SIG-M5 treated with dmso at 0.1 percent for 504 hours (cell line): ENCODE data around the gene FASN.

Source experiments
- DNase-seq: peaks from one replicate; lab custom pipeline; 2025; ENCODE audit not compliant: unreplicated experiment; lab: John Stamatoyannopoulos, UW

The FASN gene

GRCh38 chr17:82118168-82118814, 20.3 kb upstream of the FASN start:
- no peak for DNase-seq

GRCh38 chr17:82117139-82118090, 19.4 kb upstream of the FASN start:
- no peak for DNase-seq

- DNase-seq = no peak
These were observed 18.2 kb upstream of the FASN start for GRCh38 chr17:82116246-82116645.

- no peak for DNase-seq
These were observed 16.8 kb upstream of the FASN start for GRCh38 chr17:82114872-82115271.

GRCh38 chr17:82114447-82114846, 16.4 kb upstream of the FASN start:
- DNase-seq = no peak

- DNase-seq = no peak
These were observed 15.9 kb upstream of the FASN start for GRCh38 chr17:82113941-82114340.

- no peak for DNase-seq
These were observed 15.4 kb upstream of the FASN start for GRCh38 chr17:82113422-82113821.

GRCh38 chr17:82112914-82113311, 14.9 kb upstream of the FASN start:
- DNase-seq = no peak

GRCh38 chr17:82112181-82112913, 14.3 kb upstream of the FASN start:
- DNase-seq = no peak

- DNase-seq = peak; percentile 21
These were observed 12.3 kb upstream of the FASN start for GRCh38 chr17:82110298-82110697.

GRCh38 chr17:82108961-82109475, 11.0 kb upstream of the FASN start:
- DNase-seq = no peak

GRCh38 chr17:82108496-82108945, 10.5 kb upstream of the FASN start:
- DNase-seq = no peak

- no peak for DNase-seq
These were observed 10.0 kb upstream of the FASN start for GRCh38 chr17:82108038-82108437.

- DNase-seq = no peak
These were observed 9.4 kb upstream of the FASN start for GRCh38 chr17:82107341-82107860.

- no peak for DNase-seq
These were observed 8.8 kb upstream of the FASN start for GRCh38 chr17:82106688-82107305.

GRCh38 chr17:82105882-82106687, 8.0 kb upstream of the FASN start:
- DNase-seq = peak; percentile 89

GRCh38 chr17:82105417-82105881, 7.4 kb upstream of the FASN start:
- no peak for DNase-seq

GRCh38 chr17:82104797-82105416, 6.9 kb upstream of the FASN start:
- no peak for DNase-seq
